ES-I3 (cell line): ENCODE results near the gene CPT1A.
"Not testable (repeated sequence)": the region's sequence is repeated elsewhere in the genome, so short reads cannot be mapped to it uniquely, and the experiment has no call there.

ENCODE experiments used
- H3K36me3 ChIP-seq: 2 replicates; pipeline ENCODE4 v1.6.1; 2013; ENCODE audit warnings: mild to moderate bottlenecking, low read length, control low read depth, moderate library complexity; ENCODE audit not compliant: insufficient read depth
- H3K4me1 ChIP-seq: 2 replicates; pipeline ENCODE4 v1.6.1; 2013; ENCODE audit warnings: mild to moderate bottlenecking, control low read depth, low read length; ENCODE audit not compliant: insufficient read depth
- H3K9ac ChIP-seq: 2 replicates; pipeline ENCODE4 v1.6.1; 2013; ENCODE audit warnings: low read depth, mild to moderate bottlenecking, low read length, moderate library complexity
- H3K9me3 ChIP-seq: 2 replicates; pipeline ENCODE4 v1.6.1; 2013; ENCODE audit warnings: mild to moderate bottlenecking, low read length, moderate library complexity; ENCODE audit not compliant: control insufficient read depth, insufficient read depth

CPT1A gene

DNA sequence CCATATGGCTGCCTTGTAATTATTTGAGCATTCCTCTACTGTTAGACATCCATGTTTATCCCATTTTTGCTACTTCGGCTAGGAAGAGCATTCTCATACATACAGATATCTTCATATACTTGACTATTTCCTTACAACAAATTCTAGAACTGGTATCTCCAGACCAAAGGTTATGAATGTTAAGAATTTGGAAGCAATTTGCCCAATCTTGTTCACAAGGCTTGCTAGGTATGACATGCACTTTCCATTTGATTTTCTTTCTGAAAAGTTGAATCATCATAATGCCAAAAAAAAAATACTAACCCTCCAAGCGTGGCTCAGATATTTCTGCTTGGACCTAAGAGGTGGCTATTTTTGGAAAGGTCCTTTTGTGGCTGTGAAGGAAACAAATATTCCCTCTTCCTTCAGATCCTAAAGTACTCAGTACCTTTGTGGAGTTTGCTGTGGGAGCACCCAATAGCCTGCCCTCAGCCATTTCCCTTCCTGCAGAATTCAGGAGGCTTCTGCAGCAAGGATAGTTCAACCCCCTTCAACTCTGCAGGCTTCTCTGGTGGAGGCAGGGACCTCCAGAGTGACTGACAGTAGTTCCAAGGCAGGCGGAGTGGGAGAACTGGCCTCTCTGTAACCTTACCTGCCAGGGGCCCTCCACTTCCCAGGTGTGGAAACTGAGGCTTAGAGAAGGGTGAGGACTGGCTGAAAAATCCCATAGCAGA, 22.0 kb upstream of the CPT1A start:
- Histone ChIP-seq H3K9me3 (peaks cover 11% of the 10 kb centered on the region; the same call in 1 of the 2 replicates), H3K9ac (no peak overlapping the region), H3K4me1 (peaks cover 3% of the 10 kb centered on the region), H3K36me3 (no peaks in the 10 kb centered on the region)

DNA sequence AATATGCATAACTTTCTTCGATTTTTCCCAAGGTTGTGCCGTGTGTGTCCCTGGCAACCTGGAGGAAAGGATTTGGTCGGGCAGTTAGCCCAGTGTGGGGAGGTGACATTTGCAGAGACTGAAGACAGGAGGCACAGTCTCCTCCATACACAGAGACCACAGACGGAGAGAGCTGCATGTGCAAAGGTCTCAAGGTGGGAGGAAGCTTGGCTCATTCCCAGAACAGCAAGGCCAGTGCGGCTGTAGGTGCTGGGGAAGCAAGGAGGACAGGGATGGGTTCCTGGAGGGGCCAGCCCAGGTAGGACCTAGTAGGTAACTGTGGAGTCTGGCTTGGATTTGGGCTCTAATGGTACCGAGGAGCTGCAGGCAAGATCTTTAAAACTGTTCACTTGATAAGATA, 20.7 kb upstream of the CPT1A start:
- no peaks in the 10 kb centered on the region for H3K36me3 ChIP-seq
- no peak overlapping the region for H3K9ac ChIP-seq
- H3K9me3 ChIP-seq: peaks cover 11% of the 10 kb centered on the region; the same call in 1 of the 2 replicates
- H3K4me1 ChIP-seq: no peaks in the 10 kb centered on the region

DNA sequence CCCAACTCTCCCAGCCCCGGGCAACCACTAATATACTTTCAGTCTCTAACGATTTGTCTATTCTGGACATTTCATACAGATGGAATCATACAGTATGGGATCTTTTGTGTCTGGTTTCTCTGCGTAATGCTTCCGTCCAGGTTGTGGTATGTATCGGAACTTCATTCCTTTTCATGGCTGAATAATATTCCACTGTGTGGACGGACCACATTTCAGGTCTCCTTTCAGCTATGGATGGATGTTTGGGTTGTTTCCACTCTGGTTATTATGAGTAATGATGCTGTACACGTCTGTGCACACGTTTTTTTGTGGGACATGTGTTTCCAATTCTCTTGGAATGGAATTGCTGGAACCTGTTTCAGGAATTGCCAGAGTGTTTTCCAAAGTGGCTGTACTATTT, 17.4 kb upstream of the CPT1A start:
- H3K4me1 ChIP-seq: 0 out of 2 replicates have a peak, but pooled peaks cover 3% of the 10 kb centered on the region
- H3K9ac ChIP-seq: no peak overlapping the region
- no peaks in the 10 kb centered on the region for H3K36me3 ChIP-seq
- peaks cover 11% of the 10 kb centered on the region; the same call in 1 of the 2 replicates for H3K9me3 ChIP-seq

DNA sequence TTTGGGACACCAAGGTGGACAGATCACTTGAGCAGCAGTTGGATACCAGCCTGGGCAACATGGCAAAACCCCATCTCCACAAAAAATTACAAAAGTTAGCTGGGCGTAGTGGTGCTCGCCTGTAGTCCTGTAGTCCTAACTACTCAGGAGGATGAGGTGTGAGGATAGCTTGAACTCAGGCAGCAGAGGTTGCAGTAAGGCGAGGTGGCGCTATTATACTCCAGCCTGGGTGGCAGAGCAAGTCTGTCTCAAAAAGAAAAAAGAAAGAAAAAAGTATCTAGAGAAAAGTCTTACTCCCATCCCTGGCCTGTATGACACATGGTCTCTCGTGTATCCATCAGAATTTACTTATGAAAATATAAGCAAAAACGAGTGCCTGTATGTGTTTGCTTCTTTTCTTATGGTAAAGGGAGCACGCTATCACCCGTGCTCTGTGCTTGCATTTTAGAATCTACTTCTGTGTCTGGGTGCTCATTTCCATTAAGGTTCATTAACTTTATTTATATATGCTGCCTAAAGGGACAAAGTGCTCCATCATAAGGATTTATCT, 15.4 kb upstream of the CPT1A start:
- peaks cover 4% of the 10 kb centered on the region; the same call in 1 of the 2 replicates for H3K9me3 ChIP-seq
- no peaks in the 10 kb centered on the region for H3K36me3 ChIP-seq
- no peak overlapping the region for H3K9ac ChIP-seq
- H3K4me1 ChIP-seq: 0 out of 2 replicates have a peak, but pooled peaks cover 3% of the 10 kb centered on the region

- H3K4me1 ChIP-seq, H3K36me3 ChIP-seq, H3K9me3 ChIP-seq, H3K9ac ChIP-seq: not testable (repeated sequence)
Observed at GRCh38 chr11:68856425-68857030, 14.8 kb upstream of the CPT1A start.

DNA sequence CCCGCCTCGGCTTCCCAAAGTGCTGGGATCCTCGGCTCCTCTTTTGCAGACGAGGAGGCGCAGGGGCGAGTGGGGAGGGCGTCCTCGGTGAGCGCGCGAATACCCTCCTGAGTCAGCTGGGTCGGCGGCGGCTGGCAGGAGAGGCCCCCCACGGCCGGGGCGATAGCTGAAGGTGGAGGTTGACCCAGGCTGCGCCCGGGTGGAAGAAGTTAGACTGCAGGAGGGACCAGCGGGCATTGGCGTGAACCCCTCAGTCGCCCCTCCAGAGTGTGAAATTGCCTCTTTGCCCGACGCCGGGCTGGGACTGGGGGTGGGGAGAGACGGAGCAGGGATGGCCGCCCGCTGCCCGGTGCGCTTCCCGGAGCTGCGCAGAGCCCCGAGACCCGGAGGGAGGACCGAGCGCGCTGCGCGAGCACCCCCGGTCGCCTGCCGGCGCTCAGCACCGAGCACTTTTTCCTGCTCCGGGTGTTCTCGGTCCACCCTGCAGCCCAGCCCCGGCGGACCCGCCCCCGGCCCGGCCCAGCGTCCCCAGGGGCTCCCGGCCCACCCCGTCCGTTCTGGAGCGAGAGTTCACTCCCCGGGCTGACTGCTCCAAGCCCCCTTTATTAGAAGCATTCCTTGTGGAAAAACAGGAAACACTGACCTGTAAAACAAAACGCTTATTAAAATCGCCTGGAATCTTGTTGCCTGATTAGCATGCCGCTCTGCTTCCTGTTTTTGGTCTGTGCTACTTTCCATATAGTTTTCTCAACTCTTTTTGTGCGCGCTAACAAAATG, 13.7 kb upstream of the CPT1A start:
- Histone ChIP-seq H3K9ac (peak overlapping the region; percentile 86), H3K4me1 (0 out of 2 replicates have a peak, but pooled peaks cover 3% of the 10 kb centered on the region), H3K36me3 (no peaks in the 10 kb centered on the region), H3K9me3 (peaks cover 4% of the 10 kb centered on the region; the same call in 1 of the 2 replicates)

DNA sequence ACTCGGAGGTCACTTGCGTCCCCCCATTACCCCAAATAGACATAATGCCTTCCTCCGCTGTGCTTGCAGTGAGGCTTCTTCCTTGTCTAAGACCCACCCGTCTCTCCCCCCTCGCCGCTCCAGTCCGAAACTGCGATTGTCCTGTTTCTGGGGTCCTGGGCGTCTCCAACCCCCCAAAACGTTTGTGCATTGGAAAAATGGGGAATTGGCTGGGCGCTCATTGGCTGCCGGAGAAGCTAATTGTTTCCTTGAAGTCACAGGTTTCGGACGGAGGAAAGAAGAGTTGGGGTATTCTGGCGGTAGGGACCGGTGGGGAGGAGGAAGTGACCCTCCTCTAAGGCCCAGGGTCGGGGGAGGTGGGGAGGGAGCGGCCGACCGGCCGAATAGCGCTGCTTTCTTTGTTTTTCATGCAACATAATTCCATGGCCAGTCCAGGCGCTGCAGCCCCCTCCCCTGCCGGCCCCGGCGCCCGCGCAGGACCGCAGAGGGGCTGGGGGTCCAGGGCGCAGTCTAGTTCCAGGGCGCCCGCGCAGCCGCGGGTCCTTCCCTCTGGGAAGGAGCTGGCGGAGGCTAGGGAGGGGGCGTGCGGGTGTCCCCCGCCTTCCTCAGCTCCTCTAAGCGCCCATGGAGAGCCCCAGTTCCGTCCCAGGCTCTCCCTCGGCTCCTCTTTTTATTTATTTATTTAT, 12.7 kb upstream of the CPT1A start:
- H3K36me3 ChIP-seq: no peaks in the 10 kb centered on the region
- peaks cover 4% of the 10 kb centered on the region; the same call in 1 of the 2 replicates for H3K9me3 ChIP-seq
- H3K9ac ChIP-seq: peak overlapping the region; percentile 86
- H3K4me1 ChIP-seq: 0 out of 2 replicates have a peak, but pooled peaks cover 3% of the 10 kb centered on the region

DNA sequence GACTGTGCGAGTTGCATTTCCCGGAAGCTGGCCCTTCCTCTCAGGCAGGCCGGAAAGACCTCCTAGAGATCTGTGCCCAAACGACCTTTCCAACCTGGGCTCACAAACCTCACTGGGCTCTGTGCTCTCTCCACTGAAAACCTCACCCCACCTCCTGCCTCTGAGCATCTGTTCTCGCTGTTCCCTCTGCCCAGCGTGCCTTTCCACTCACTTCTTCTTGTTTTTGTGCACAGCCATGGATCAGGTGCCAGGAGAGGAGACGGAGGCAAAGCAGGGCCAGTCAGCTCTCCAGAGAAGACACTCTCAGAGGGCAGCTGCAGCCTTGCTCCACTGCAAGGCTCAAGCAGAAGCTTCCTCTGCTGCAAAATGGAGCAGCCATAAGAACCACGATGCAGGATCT, 10.9 kb upstream of the CPT1A start:
- Histone ChIP-seq H3K9me3 (no peaks in the 10 kb centered on the region), H3K4me1 (0 out of 2 replicates have a peak, but pooled peaks cover 3% of the 10 kb centered on the region), H3K36me3 (no peaks in the 10 kb centered on the region), H3K9ac (no peak overlapping the region)

GRCh38 chr11:68848429-68848828, 6.7 kb upstream of the CPT1A start:
- H3K4me1 ChIP-seq: peaks cover 6% of the 10 kb centered on the region
- H3K9ac ChIP-seq: no peak overlapping the region
- no peaks in the 10 kb centered on the region for H3K36me3 ChIP-seq
- H3K9me3 ChIP-seq: no peaks in the 10 kb centered on the region

GRCh38 chr11:68847395-68847794, 5.7 kb upstream of the CPT1A start:
- Histone ChIP-seq H3K4me1 (peaks cover 6% of the 10 kb centered on the region), H3K9me3 (no peaks in the 10 kb centered on the region), H3K9ac (no peak overlapping the region), H3K36me3 (no peaks in the 10 kb centered on the region)

DNA sequence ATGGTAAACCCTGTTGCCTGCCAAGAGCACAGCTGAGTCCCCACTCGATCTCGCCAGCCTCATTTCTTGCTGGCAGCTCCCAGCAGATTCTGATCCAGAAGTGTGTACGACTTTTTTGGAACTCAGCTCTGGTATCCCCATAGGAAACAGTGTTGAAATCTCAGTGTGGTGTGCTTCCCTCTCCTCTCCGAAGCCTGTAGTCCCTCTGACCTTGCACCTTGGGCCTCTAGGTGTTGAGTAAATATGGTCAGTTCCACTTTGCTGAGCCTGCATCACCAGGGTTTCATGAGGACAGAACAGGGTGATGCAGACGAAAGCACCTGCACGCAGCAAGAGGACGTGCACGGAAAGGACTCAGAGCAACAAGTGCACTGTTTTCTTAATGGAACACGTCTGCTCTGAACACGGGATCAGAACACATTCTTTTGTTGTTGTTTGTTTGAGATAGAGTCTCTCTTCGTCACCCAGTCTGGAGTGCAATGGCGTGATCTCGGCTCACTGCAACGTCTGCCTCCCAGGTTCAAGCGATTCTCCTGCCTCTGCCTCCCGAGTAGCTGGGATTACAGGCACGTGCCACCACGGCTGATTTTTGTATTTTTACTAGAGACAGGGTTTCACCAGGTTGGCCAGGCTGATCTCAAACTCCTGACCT, 3.8 kb upstream of the CPT1A start:
- Histone ChIP-seq H3K9ac (no peak overlapping the region), H3K4me1 (peaks cover 6% of the 10 kb centered on the region), H3K9me3 (no peaks in the 10 kb centered on the region), H3K36me3 (no peaks in the 10 kb centered on the region)

DNA sequence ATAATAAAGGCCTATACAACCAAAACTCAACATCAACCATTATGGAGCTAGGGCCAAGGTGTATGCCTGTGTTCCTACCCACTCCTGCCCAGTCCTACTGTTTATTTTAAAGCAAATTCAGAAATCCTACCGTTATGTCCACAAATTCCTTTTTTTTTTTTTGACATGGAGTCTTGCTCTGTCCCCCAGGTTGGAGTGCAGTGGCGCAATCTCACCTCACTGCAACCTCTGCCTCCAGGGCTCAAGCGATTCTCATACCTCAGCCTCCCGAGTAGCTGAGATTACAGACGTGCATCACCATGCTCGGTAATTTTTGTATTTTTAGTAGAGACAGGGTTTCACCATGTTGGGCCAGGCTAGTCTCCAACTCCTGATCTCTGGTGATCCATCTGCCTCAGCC, 3.1 kb upstream of the CPT1A start:
- no peaks in the 10 kb centered on the region for H3K36me3 ChIP-seq
- H3K9me3 ChIP-seq: no peaks in the 10 kb centered on the region
- H3K9ac ChIP-seq: no peak overlapping the region
- peaks cover 6% of the 10 kb centered on the region for H3K4me1 ChIP-seq

- Histone ChIP-seq H3K36me3 (no peaks in the 10 kb centered on the region), H3K9me3 (no peaks in the 10 kb centered on the region), H3K4me1 (peaks cover 6% of the 10 kb centered on the region), H3K9ac (peak overlapping the region; percentile 68; the same call in 1 of the 2 replicates)
Observed at GRCh38 chr11:68844376-68844775, 2.7 kb upstream of the CPT1A start.
